DOHH2 (cell line): ENCODE data around the gene PDIA2.

Source experiments
- H3F3A ChIP-seq: fragments of 200-600 bp; sonication (generic), shearing (Covaris generic); 2 replicates; pipeline ENCODE4 v1.6.0; 2016; ENCODE audit warnings: antibody characterized with exemption, mild to moderate bottlenecking; ENCODE audit not compliant: control insufficient read depth, insufficient read depth
- H3K27ac ChIP-seq: fragments of 200-600 bp; sonication (generic); 2 replicates; pipeline ENCODE4 v1.5.1; 2014; ENCODE audit warnings: low read depth, mild to moderate bottlenecking, low read length, moderate library complexity
- H3K27me3 ChIP-seq: fragments of 200-600 bp; sonication (generic); 2 replicates; pipeline ENCODE4 v1.6.1; 2014; ENCODE audit warnings: mild to moderate bottlenecking, low read length, mixed read lengths; ENCODE audit not compliant: control insufficient read depth
- H3K36me3 ChIP-seq: fragments of 200-600 bp; sonication (generic); 2 replicates; pipeline ENCODE4 v1.6.1; 2014; ENCODE audit warnings: mild to moderate bottlenecking, low read length, moderate library complexity, mixed read lengths; ENCODE audit not compliant: control insufficient read depth
- H3K4me1 ChIP-seq: fragments of 200-600 bp; sonication (generic); 2 replicates; pipeline ENCODE4 v1.6.1; 2014; ENCODE audit warnings: mild to moderate bottlenecking, low read length, mixed read lengths; ENCODE audit not compliant: control insufficient read depth
- H3K4me2 ChIP-seq: fragments of 200-600 bp; sonication (generic); 2 replicates; pipeline ENCODE4 v1.6.0; 2014; ENCODE audit warnings: mild to moderate bottlenecking, low read length, moderate library complexity
- H3K4me3 ChIP-seq: fragments of 200-600 bp; sonication (generic); 2 replicates; pipeline ENCODE4 v1.5.1; 2014; ENCODE audit warnings: mild to moderate bottlenecking, low read length, mixed read lengths
- H3K79me2 ChIP-seq: fragments of 200-600 bp; sonication (generic); 2 replicates; pipeline ENCODE4 v1.6.1; 2014; ENCODE audit warnings: mild to moderate bottlenecking, low read length, mixed read lengths; ENCODE audit not compliant: control insufficient read depth
- H3K9me2 ChIP-seq: fragments of 200-600 bp; sonication (generic); replicated peaks from 2 replicates; pipeline ENCODE4 v1.6.1; 2014; ENCODE audit warnings: mild to moderate bottlenecking, low read length, mixed read lengths; ENCODE audit not compliant: control insufficient read depth
- H3K9me3 ChIP-seq: fragments of 200-600 bp; sonication (generic); 2 replicates; pipeline ENCODE4 v1.6.1; 2014; ENCODE audit warnings: antibody characterized with exemption, low read length, mixed read lengths; ENCODE audit not compliant: control insufficient read depth, insufficient read depth
- H4K20me1 ChIP-seq: fragments of 200-600 bp; sonication (generic); 2 replicates; pipeline ENCODE4 v1.6.0; 2014; ENCODE audit warnings: low read depth, mild to moderate bottlenecking, antibody characterized with exemption, low read length, moderate library complexity; ENCODE audit not compliant: control insufficient read depth, insufficient read depth
- CTCF ChIP-seq: fragments of 200-600 bp; sonication (generic); IDR thresholded peaks from one replicate; pipeline ENCODE4 v1.5.1; 2014; ENCODE audit warnings: antibody characterized with exemption, mild to moderate bottlenecking, low read depth, low read length; ENCODE audit not compliant: poor library complexity, severe bottlenecking
- EZH2phosphoT487 ChIP-seq: fragments of 200-600 bp; sonication (generic); IDR thresholded peaks from 2 replicates; pipeline ENCODE4 v1.6.1; 2017; ENCODE audit warnings: borderline replicate concordance, mild to moderate bottlenecking, antibody characterized with exemption, low read length, moderate library complexity, mixed read lengths

Gene PDIA2

GRCh38 chr16:268141-269053 is 14.6 kb upstream of the PDIA2 start:
- H3K36me3 ChIP-seq, result no peaks in the 10 kb centered on the region
- TF ChIP-seq EZH2phosphoT487 (no peak), CTCF (no peak)
- H3K27me3 ChIP-seq, result no peaks in the 10 kb centered on the region
- no peak overlapping the region for H3K4me2 ChIP-seq
- no peaks in the 10 kb centered on the region for H3K4me1 ChIP-seq
- no peaks in the 10 kb centered on the region for H3F3A ChIP-seq
- H3K27ac ChIP-seq, result no peak overlapping the region
- H4K20me1 ChIP-seq, result no peaks in the 10 kb centered on the region
- no peaks in the 10 kb centered on the region for H3K9me2 ChIP-seq
- H3K9me3 ChIP-seq, result no peaks in the 10 kb centered on the region
- no peaks in the 10 kb centered on the region for H3K79me2 ChIP-seq
- no peak overlapping the region for H3K4me3 ChIP-seq

GRCh38 chr16:269061-269796 is 13.7 kb upstream of the PDIA2 start:
- Histone ChIP-seq H3K9me3 (no peaks in the 10 kb centered on the region), H3K36me3 (no peaks in the 10 kb centered on the region), H4K20me1 (no peaks in the 10 kb centered on the region), H3K27me3 (peaks cover 3% of the 10 kb centered on the region; the same call in 1 of the 2 replicates), H3K27ac (no peak overlapping the region), H3K4me3 (no peak overlapping the region), H3K4me1 (no peaks in the 10 kb centered on the region), H3K4me2 (no peak overlapping the region), H3F3A (no peaks in the 10 kb centered on the region), H3K9me2 (no peaks in the 10 kb centered on the region), H3K79me2 (no peaks in the 10 kb centered on the region)
- TF ChIP-seq EZH2phosphoT487 (no peak), CTCF (no peak)

GRCh38 chr16:270381-271255 is 12.3 kb upstream of the PDIA2 start:
- Histone ChIP-seq H3K27me3 (peaks cover 14% of the 10 kb centered on the region), H3K4me1 (peaks cover 3% of the 10 kb centered on the region; the same call in 1 of the 2 replicates), H3F3A (no peaks in the 10 kb centered on the region), H3K27ac (no peak overlapping the region), H4K20me1 (no peaks in the 10 kb centered on the region), H3K9me2 (no peaks in the 10 kb centered on the region), H3K9me3 (no peaks in the 10 kb centered on the region), H3K79me2 (no peaks in the 10 kb centered on the region), H3K4me2 (no peak overlapping the region), H3K36me3 (no peaks in the 10 kb centered on the region), H3K4me3 (no peak overlapping the region)
- no peak for TF ChIP-seq EZH2phosphoT487
- TF ChIP-seq CTCF, result no peak
